HFFc6 (cell line): ENCODE measurements around the gene CYP26B1. TPM values are rescaled to one million over a fixed set of nuclear protein-coding genes. Genes with fewer than 3 reads are reported as not detected.

Experiments used
- DNase-seq: peaks from one replicate; pipeline ENCODE4 v3.0.0-alpha.2; 2018
- H3K27ac Mint-ChIP-seq: 2 replicates; pipeline ENCODE4 v1.8.0; 2020; ENCODE audit warnings: mild to moderate bottlenecking, mixed read lengths
- H3K27me3 Mint-ChIP-seq: 2 replicates; pipeline ENCODE4 v1.8.0; 2021; ENCODE audit warnings: mild to moderate bottlenecking, moderate library complexity, mixed read lengths; ENCODE audit not compliant: insufficient read depth
- H3K36me3 Mint-ChIP-seq: 2 replicates; pipeline ENCODE4 v1.8.0; 2021; ENCODE audit warnings: low read depth, mixed read lengths
- H3K4me1 Mint-ChIP-seq: 2 replicates; pipeline ENCODE4 v1.8.0; 2020; ENCODE audit warnings: low read depth, mixed read lengths
- H3K4me3 Mint-ChIP-seq: 2 replicates; pipeline ENCODE4 v1.8.0; 2020; ENCODE audit warnings: mild to moderate bottlenecking, moderate library complexity, mixed read lengths
- H3K9me3 Mint-ChIP-seq: 2 replicates; pipeline ENCODE4 v1.8.0; 2020; ENCODE audit warnings: mild to moderate bottlenecking, mixed read lengths
- total RNA-seq, 6 experiments: library from RNA; stranded (reverse); fragmentation: NEBNext Ultra II Directional; extraction: Animal tissue kit (Norgen Biotek cat#: 25700); gene quantifications; 2 replicates in 1 of 6; 3 replicates in 5 of 6; pipeline ENCODE4 v1.2.3, GENCODE V29; 2021
- TF ChIP-seq, protein P1 (sequence below): fragments of 200-600 bp; sonication (generic); IDR thresholded peaks from 2 replicates; pipeline ENCODE4 v1.5.0; 2021; ENCODE audit warnings: antibody characterized with exemption, mild to moderate bottlenecking

CYP26B1 gene
- total RNA-seq, 6 experiments from 2014 or later = 0.05 to 0.66 (median 0.14) TPM; not detected in 1

DNA sequence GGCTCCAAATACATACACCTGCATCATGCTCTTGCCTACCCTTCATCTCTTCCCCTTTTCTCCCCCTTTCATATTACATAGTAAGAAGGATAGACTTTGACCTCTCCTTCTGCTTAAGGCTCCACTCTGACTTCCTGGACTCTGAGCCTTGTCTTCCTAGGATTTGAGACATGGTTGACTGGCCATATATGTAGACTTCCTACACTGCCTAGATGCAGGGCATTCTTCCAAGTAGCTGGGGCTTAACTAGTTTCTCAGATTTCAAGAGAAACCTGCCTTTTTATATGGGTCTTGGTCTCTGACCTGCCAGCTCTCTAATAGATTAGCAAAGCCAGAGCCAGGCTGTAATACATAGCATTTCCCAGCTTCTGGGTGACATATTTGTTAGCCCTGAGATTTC, 35.4 kb upstream of the CYP26B1 start:
- Mint-ChIP-seq H3K27me3 (no peaks in the 10 kb centered on the region), H3K36me3 (peaks cover 9% of the 10 kb centered on the region; the same call in 1 of the 2 replicates), H3K4me1 (no peaks in the 10 kb centered on the region), H3K9me3 (no peaks in the 10 kb centered on the region), H3K27ac (no peak overlapping the region), H3K4me3 (no peak overlapping the region)
- DNase-seq = no peak
- TF ChIP-seq, protein P1, sequence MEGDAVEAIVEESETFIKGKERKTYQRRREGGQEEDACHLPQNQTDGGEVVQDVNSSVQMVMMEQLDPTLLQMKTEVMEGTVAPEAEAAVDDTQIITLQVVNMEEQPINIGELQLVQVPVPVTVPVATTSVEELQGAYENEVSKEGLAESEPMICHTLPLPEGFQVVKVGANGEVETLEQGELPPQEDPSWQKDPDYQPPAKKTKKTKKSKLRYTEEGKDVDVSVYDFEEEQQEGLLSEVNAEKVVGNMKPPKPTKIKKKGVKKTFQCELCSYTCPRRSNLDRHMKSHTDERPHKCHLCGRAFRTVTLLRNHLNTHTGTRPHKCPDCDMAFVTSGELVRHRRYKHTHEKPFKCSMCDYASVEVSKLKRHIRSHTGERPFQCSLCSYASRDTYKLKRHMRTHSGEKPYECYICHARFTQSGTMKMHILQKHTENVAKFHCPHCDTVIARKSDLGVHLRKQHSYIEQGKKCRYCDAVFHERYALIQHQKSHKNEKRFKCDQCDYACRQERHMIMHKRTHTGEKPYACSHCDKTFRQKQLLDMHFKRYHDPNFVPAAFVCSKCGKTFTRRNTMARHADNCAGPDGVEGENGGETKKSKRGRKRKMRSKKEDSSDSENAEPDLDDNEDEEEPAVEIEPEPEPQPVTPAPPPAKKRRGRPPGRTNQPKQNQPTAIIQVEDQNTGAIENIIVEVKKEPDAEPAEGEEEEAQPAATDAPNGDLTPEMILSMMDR = no peak

DNA sequence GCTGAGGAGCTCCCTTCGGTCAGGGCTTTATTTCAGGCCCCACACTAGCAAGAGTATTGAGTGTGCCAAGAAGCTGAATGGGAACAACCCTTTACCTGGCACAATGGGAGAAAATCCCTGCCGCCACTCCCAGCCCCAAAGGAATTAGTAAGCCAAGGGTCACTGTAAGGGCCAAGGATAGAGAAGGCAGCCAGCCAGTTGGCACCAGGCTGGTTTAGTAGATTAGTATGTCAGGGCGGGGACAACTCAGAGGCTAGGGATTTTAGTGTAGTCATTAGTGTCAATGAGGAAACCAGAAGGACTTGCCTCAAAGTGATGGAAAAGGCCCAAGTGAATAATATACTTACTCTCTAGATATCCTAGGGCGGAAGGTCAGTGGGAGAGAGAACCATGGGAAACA, 34.9 kb upstream of the CYP26B1 start:
- no peaks in the 10 kb centered on the region for H3K4me1 Mint-ChIP-seq
- H3K4me3 Mint-ChIP-seq = no peak overlapping the region
- H3K9me3 Mint-ChIP-seq = no peaks in the 10 kb centered on the region
- TF ChIP-seq, protein P1 = no peak
- DNase-seq = no peak
- H3K36me3 Mint-ChIP-seq = peaks cover 9% of the 10 kb centered on the region; the same call in 1 of the 2 replicates
- no peak overlapping the region for H3K27ac Mint-ChIP-seq
- H3K27me3 Mint-ChIP-seq = no peaks in the 10 kb centered on the region

GRCh38 chr2:72181616-72182015, 34.0 kb upstream of the CYP26B1 start:
- peaks cover 6% of the 10 kb centered on the region; the same call in 1 of the 2 replicates for H3K36me3 Mint-ChIP-seq
- H3K4me3 Mint-ChIP-seq = no peak overlapping the region
- H3K4me1 Mint-ChIP-seq = no peaks in the 10 kb centered on the region
- H3K27me3 Mint-ChIP-seq = no peaks in the 10 kb centered on the region; the same call in 1 of the 2 replicates
- TF ChIP-seq, protein P1 = no peak
- H3K9me3 Mint-ChIP-seq = no peaks in the 10 kb centered on the region
- no peak for DNase-seq
- no peak overlapping the region for H3K27ac Mint-ChIP-seq

- DNase-seq = no peak
- no peak overlapping the region for H3K4me3 Mint-ChIP-seq
- no peak overlapping the region for H3K27ac Mint-ChIP-seq
- TF ChIP-seq, protein P1 = no peak
- peaks cover 13% of the 10 kb centered on the region; the same call in 1 of the 2 replicates for H3K36me3 Mint-ChIP-seq
- H3K27me3 Mint-ChIP-seq = no peaks in the 10 kb centered on the region; the same call in 1 of the 2 replicates
- H3K9me3 Mint-ChIP-seq = no peaks in the 10 kb centered on the region
- H3K4me1 Mint-ChIP-seq = no peaks in the 10 kb centered on the region
These were observed 32.7 kb upstream of the CYP26B1 start for GRCh38 chr2:72180351-72180750.

- Mint-ChIP-seq H3K4me3 (no peak overlapping the region), H3K4me1 (peaks cover 10% of the 10 kb centered on the region), H3K36me3 (peaks cover 13% of the 10 kb centered on the region; the same call in 1 of the 2 replicates), H3K27ac (no peak overlapping the region), H3K9me3 (no peaks in the 10 kb centered on the region), H3K27me3 (no peaks in the 10 kb centered on the region; the same call in 1 of the 2 replicates)
- TF ChIP-seq, protein P1 = no peak
- no peak for DNase-seq
These were observed 30.9 kb upstream of the CYP26B1 start for GRCh38 chr2:72178551-72178950.
